Astrocyte (in vitro differentiated cells and primary cell): Measurements from ENCODE around the gene HTR3D. TPM values are rescaled to one million over a fixed set of nuclear protein-coding genes. Genes with fewer than 3 reads are reported as not detected.

Experiments
- DNase-seq: peaks from one replicate; pipeline ENCODE4 v3.0.0-alpha.2; 2010; ENCODE audit warnings: low read depth
- FAIRE-seq: peaks from 2 replicates; lab custom pipeline; 2011; peaks lifted over from hg19 to GRCh38; lab: Jason Lieb, UNC
- H2AFZ ChIP-seq: 2 replicates; pipeline ENCODE4 v1.6.0; 2012; ENCODE audit warnings: low read depth, low read length, inconsistent platforms
- H3K27ac ChIP-seq: 2 replicates; pipeline ENCODE4 v1.5.1; 2011; ENCODE audit warnings: low read depth, low read length, inconsistent platforms
- H3K27me3 ChIP-seq: 2 replicates; pipeline ENCODE4 v1.6.0; 2011; ENCODE audit warnings: low read length, inconsistent platforms; ENCODE audit not compliant: insufficient read depth
- H3K36me3 ChIP-seq: 2 replicates; pipeline ENCODE4 v1.5.1; 2011; ENCODE audit warnings: low read length, inconsistent platforms; ENCODE audit not compliant: insufficient read depth
- H3K4me1 ChIP-seq: 2 replicates; pipeline ENCODE4 v1.5.1; 2011; ENCODE audit warnings: low read length, inconsistent platforms; ENCODE audit not compliant: insufficient read depth
- H3K4me2 ChIP-seq: 2 replicates; pipeline ENCODE4 v1.6.0; 2012; ENCODE audit warnings: low read length, inconsistent platforms
- H3K4me3 ChIP-seq: 2 replicates; pipeline ENCODE4 v1.5.1; 2011; ENCODE audit warnings: low read depth, mild to moderate bottlenecking, low read length, inconsistent platforms; ENCODE audit not compliant: insufficient read depth
- H3K79me2 ChIP-seq: 2 replicates; pipeline ENCODE4 v1.6.0; 2012; ENCODE audit warnings: mild to moderate bottlenecking, low read length, inconsistent platforms; ENCODE audit not compliant: insufficient read depth
- H3K9ac ChIP-seq: 2 replicates; pipeline ENCODE4 v1.6.0; 2012; ENCODE audit warnings: mild to moderate bottlenecking, low read length, inconsistent platforms
- H3K9me3 ChIP-seq: 2 replicates; pipeline ENCODE4 v1.5.1; 2012; ENCODE audit warnings: low read depth, mild to moderate bottlenecking, low read length, inconsistent platforms; ENCODE audit not compliant: insufficient read depth
- H4K20me1 ChIP-seq: 2 replicates; pipeline ENCODE4 v1.6.0; 2012; ENCODE audit warnings: low read length, inconsistent platforms; ENCODE audit not compliant: insufficient read depth
- H3K27ac Mint-ChIP-seq: one replicate; pipeline ENCODE4 v1.8.0; 2021; ENCODE audit warnings: mild to moderate bottlenecking, mixed read lengths; ENCODE audit not compliant: unreplicated experiment
- H3K27me3 Mint-ChIP-seq: one replicate; pipeline ENCODE4 v1.8.0; 2021; ENCODE audit warnings: low read depth, mixed read lengths; ENCODE audit not compliant: unreplicated experiment
- H3K36me3 Mint-ChIP-seq: one replicate; pipeline ENCODE4 v1.8.0; 2021; ENCODE audit warnings: low read depth, mixed read lengths; ENCODE audit not compliant: unreplicated experiment
- H3K4me1 Mint-ChIP-seq: one replicate; pipeline ENCODE4 v1.8.0; 2021; ENCODE audit warnings: low read depth, mixed read lengths; ENCODE audit not compliant: unreplicated experiment
- H3K4me3 Mint-ChIP-seq: one replicate; pipeline ENCODE4 v1.8.0; 2021; ENCODE audit warnings: mild to moderate bottlenecking, moderate library complexity, mixed read lengths; ENCODE audit not compliant: unreplicated experiment
- H3K9me3 Mint-ChIP-seq: one replicate; pipeline ENCODE4 v1.8.0; 2021; ENCODE audit warnings: mild to moderate bottlenecking, mixed read lengths; ENCODE audit not compliant: unreplicated experiment
- CTCF ChIP-seq: IDR thresholded peaks from 2 replicates; pipeline ENCODE4 v1.5.1; 2011; ENCODE audit warnings: low read depth, mild to moderate bottlenecking, inconsistent platforms, low read length, moderate library complexity; ENCODE audit not compliant: insufficient read depth
- EZH2 ChIP-seq: IDR thresholded peaks from 2 replicates; pipeline ENCODE4 v1.6.1; 2012; ENCODE audit warnings: mild to moderate bottlenecking, low read length, inconsistent platforms; ENCODE audit not compliant: insufficient read depth
- total RNA-seq: library from RNA; stranded (reverse); gene quantifications from 2 replicates; pipeline ENCODE4 v1.2.1, GENCODE V29; 2021

Gene HTR3D
- total RNA-seq, 1 donor from 2014 or later, result not detected

GRCh38 chr3:184073621-184074020 lies 42.1 kb downstream of the HTR3D start:
- H3K36me3 ChIP-seq, result no peaks in the 10 kb centered on the region
- H3K4me1 ChIP-seq, result no peaks in the 10 kb centered on the region
- no peak overlapping the region for H3K27ac Mint-ChIP-seq
- no peak overlapping the region for H2AFZ ChIP-seq
- H3K4me3 ChIP-seq, result no peak overlapping the region
- H3K4me3 Mint-ChIP-seq, result no peak overlapping the region
- no peaks in the 10 kb centered on the region for H4K20me1 ChIP-seq
- H3K36me3 Mint-ChIP-seq, result no peaks in the 10 kb centered on the region
- H3K4me2 ChIP-seq, result no peak overlapping the region
- H3K27me3 Mint-ChIP-seq, result peaks cover 9% of the 10 kb centered on the region
- H3K27me3 ChIP-seq, result peaks cover 4% of the 10 kb centered on the region
- no peak for DNase-seq
- H3K9me3 Mint-ChIP-seq, result peaks cover 3% of the 10 kb centered on the region
- no peak for FAIRE-seq
- no peaks in the 10 kb centered on the region for H3K79me2 ChIP-seq
- TF ChIP-seq CTCF (no peak), EZH2 (no peak)
- no peak overlapping the region for H3K27ac ChIP-seq
- H3K9ac ChIP-seq, result no peak overlapping the region
- peaks cover 4% of the 10 kb centered on the region for H3K4me1 Mint-ChIP-seq
- H3K9me3 ChIP-seq, result no peaks in the 10 kb centered on the region

GRCh38 chr3:184075901-184076300 lies 44.4 kb downstream of the HTR3D start:
- DNase-seq (no peak), FAIRE-seq (no peak)
- no peak for TF ChIP-seq EZH2
- TF ChIP-seq CTCF, result no peak
- no peak overlapping the region for H3K4me2 ChIP-seq
- H3K9ac ChIP-seq, result no peak overlapping the region
- no peak overlapping the region for H3K27ac ChIP-seq
- Mint-ChIP-seq H3K27ac (no peak overlapping the region), H3K4me1 (peaks cover 9% of the 10 kb centered on the region), H3K36me3 (no peaks in the 10 kb centered on the region), H3K9me3 (peaks cover 3% of the 10 kb centered on the region), H3K27me3 (peaks cover 9% of the 10 kb centered on the region), H3K4me3 (no peak overlapping the region)
- peaks cover 4% of the 10 kb centered on the region for H3K27me3 ChIP-seq
- H4K20me1 ChIP-seq, result no peaks in the 10 kb centered on the region
- no peak overlapping the region for H3K4me3 ChIP-seq
- no peak overlapping the region for H2AFZ ChIP-seq
- H3K36me3 ChIP-seq, result no peaks in the 10 kb centered on the region
- no peaks in the 10 kb centered on the region for H3K4me1 ChIP-seq
- no peaks in the 10 kb centered on the region for H3K9me3 ChIP-seq
- H3K79me2 ChIP-seq, result no peaks in the 10 kb centered on the region

- H3K4me1 ChIP-seq, result no peaks in the 10 kb centered on the region
- DNase-seq, result no peak
- no peak overlapping the region for H3K27ac Mint-ChIP-seq
- H3K36me3 Mint-ChIP-seq, result no peaks in the 10 kb centered on the region
- no peaks in the 10 kb centered on the region for H3K9me3 ChIP-seq
- H3K79me2 ChIP-seq, result no peaks in the 10 kb centered on the region
- no peak overlapping the region for H3K4me2 ChIP-seq
- H3K27me3 Mint-ChIP-seq, result peaks cover 9% of the 10 kb centered on the region
- H3K9ac ChIP-seq, result no peak overlapping the region
- no peak overlapping the region for H3K4me3 ChIP-seq
- peaks cover 9% of the 10 kb centered on the region for H3K4me1 Mint-ChIP-seq
- TF ChIP-seq EZH2 (no peak), CTCF (no peak)
- no peaks in the 10 kb centered on the region for H3K36me3 ChIP-seq
- H3K27me3 ChIP-seq, result peaks cover 4% of the 10 kb centered on the region
- no peak overlapping the region for H3K27ac ChIP-seq
- H4K20me1 ChIP-seq, result no peaks in the 10 kb centered on the region
- FAIRE-seq, result no peak
- no peak overlapping the region for H2AFZ ChIP-seq
- H3K9me3 Mint-ChIP-seq, result peaks cover 3% of the 10 kb centered on the region
- H3K4me3 Mint-ChIP-seq, result no peak overlapping the region
Observed at GRCh38 chr3:184077881-184078280, 46.3 kb downstream of the HTR3D start.
